C4-2B (cell line): ENCODE results near the gene PRRC2B.
"Not testable (repeated sequence)": the region's sequence is repeated elsewhere in the genome, so short reads cannot be mapped to it uniquely, and the experiment has no call there.

ENCODE experiments used
- ZFX ChIP-seq: fragments of 450-650 bp; IDR thresholded peaks from 2 replicates; pipeline ENCODE4 v1.6.1; 2017
- TF ChIP-seq, protein P1 (sequence below): fragments of 450-650 bp; conservative IDR thresholded peaks from 2 replicates; pipeline ENCODE4 v1.5.1; 2017; ENCODE audit warnings: mild to moderate bottlenecking

DNA sequence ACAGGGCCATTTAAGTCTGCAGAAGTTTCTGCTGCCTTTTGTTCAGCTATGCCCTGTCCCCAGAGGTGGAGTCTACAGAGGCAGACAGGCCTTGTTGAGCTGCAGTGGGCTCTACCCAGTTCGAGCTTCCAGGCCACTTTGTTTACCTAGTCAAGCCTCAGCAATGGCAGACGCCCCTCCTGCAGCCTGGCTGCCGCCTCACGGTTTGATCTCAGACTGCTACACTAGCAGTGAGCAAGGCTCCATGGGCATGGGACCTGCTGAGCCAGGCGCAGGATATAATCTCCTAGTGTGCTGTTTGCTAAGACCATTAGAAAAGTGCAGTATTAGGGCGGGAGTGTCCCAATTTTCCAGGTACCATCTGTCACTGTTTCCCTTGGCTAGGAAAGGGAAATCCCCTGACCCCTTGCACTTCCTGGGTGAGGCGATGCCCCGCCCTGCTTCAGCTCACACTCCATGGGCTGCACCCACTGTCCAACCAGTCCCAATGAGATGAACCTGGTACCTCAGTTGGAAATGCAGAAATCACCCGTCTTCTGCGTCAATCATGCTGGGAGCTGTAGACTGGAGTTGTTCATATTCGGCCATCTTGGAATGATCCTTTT lies 48.9 kb upstream of the PRRC2B start:
- TF ChIP-seq, protein P1, sequence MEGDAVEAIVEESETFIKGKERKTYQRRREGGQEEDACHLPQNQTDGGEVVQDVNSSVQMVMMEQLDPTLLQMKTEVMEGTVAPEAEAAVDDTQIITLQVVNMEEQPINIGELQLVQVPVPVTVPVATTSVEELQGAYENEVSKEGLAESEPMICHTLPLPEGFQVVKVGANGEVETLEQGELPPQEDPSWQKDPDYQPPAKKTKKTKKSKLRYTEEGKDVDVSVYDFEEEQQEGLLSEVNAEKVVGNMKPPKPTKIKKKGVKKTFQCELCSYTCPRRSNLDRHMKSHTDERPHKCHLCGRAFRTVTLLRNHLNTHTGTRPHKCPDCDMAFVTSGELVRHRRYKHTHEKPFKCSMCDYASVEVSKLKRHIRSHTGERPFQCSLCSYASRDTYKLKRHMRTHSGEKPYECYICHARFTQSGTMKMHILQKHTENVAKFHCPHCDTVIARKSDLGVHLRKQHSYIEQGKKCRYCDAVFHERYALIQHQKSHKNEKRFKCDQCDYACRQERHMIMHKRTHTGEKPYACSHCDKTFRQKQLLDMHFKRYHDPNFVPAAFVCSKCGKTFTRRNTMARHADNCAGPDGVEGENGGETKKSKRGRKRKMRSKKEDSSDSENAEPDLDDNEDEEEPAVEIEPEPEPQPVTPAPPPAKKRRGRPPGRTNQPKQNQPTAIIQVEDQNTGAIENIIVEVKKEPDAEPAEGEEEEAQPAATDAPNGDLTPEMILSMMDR, result not testable (repeated sequence)
- TF ChIP-seq ZFX, result not testable (repeated sequence)
